ENCODE measurements around the gene DOCK2. TPM values are rescaled to one million over a fixed set of nuclear protein-coding genes. Genes with fewer than 3 reads are reported as not detected.

The DOCK2 gene
- polyA plus RNA-seq, 1 experiment = 2.0 TPM

GRCh38 chr5:169856571-169856970 lies 219.5 kb downstream of the DOCK2 start:
- TF ChIP-seq, protein P1, sequence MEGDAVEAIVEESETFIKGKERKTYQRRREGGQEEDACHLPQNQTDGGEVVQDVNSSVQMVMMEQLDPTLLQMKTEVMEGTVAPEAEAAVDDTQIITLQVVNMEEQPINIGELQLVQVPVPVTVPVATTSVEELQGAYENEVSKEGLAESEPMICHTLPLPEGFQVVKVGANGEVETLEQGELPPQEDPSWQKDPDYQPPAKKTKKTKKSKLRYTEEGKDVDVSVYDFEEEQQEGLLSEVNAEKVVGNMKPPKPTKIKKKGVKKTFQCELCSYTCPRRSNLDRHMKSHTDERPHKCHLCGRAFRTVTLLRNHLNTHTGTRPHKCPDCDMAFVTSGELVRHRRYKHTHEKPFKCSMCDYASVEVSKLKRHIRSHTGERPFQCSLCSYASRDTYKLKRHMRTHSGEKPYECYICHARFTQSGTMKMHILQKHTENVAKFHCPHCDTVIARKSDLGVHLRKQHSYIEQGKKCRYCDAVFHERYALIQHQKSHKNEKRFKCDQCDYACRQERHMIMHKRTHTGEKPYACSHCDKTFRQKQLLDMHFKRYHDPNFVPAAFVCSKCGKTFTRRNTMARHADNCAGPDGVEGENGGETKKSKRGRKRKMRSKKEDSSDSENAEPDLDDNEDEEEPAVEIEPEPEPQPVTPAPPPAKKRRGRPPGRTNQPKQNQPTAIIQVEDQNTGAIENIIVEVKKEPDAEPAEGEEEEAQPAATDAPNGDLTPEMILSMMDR (IDR thresholded peaks at IDR 0.05; ENCODE audit: insufficient read depth, low read depth, low read length) = no peak
- Histone ChIP-seq H3K4me3 (ENCODE audit: low read depth, low read length) (no peak overlapping the region), H3K36me3 (ENCODE audit: control insufficient read depth, insufficient read depth, low read length) (no peaks in the 10 kb centered on the region), H3K27me3 (ENCODE audit: control insufficient read depth, insufficient read depth, low read length) (no peaks in the 10 kb centered on the region)
- ChIA-PET POLR2A (no interaction called here), CTCF (no interaction called here)
- peak; percentile 76 for DNase-seq (ENCODE audit: low read depth)

GRCh38 chr5:169860585-169860984 lies 223.5 kb downstream of the DOCK2 start:
- Histone ChIP-seq H3K27me3 (ENCODE audit: control insufficient read depth, insufficient read depth, low read length) (no peaks in the 10 kb centered on the region), H3K4me3 (ENCODE audit: low read depth, low read length) (no peak overlapping the region), H3K36me3 (ENCODE audit: control insufficient read depth, insufficient read depth, low read length) (no peaks in the 10 kb centered on the region)
- DNase-seq (ENCODE audit: low read depth) = no peak
- CTCF ChIA-PET = interaction anchor here (1.2 to 1.6 kb wide), 2 partner anchors 120 to 164 kb away, joined by 3 to 15 read pairs; partner anchors contain the start of gene INSYN2B
- POLR2A ChIA-PET = no interaction called here
- TF ChIP-seq, protein P1 (IDR thresholded peaks at IDR 0.05; ENCODE audit: insufficient read depth, low read depth, low read length) = no peak

- CTCF ChIA-PET = interaction anchor here (0.6 to 1.6 kb wide), 4 partner anchors 11 to 165 kb away, joined by 3 to 15 read pairs (median 4); partner anchors contain the start of gene INSYN2B
- TF ChIP-seq, protein P1 (IDR thresholded peaks at IDR 0.05; ENCODE audit: insufficient read depth, low read depth, low read length) = no peak
- DNase-seq (ENCODE audit: low read depth) = no peak
- POLR2A ChIA-PET = interaction anchor here (0.6 kb wide), 1 partner anchor 117 kb away, joined by 7 read pairs; no protein-coding TSS in a partner anchor
- Histone ChIP-seq H3K27me3 (ENCODE audit: control insufficient read depth, insufficient read depth, low read length) (no peaks in the 10 kb centered on the region), H3K36me3 (ENCODE audit: control insufficient read depth, insufficient read depth, low read length) (no peaks in the 10 kb centered on the region), H3K4me3 (ENCODE audit: low read depth, low read length) (no peak overlapping the region)
Measured at GRCh38 chr5:169861433-169861832, 224.4 kb downstream of the DOCK2 start.

DNA sequence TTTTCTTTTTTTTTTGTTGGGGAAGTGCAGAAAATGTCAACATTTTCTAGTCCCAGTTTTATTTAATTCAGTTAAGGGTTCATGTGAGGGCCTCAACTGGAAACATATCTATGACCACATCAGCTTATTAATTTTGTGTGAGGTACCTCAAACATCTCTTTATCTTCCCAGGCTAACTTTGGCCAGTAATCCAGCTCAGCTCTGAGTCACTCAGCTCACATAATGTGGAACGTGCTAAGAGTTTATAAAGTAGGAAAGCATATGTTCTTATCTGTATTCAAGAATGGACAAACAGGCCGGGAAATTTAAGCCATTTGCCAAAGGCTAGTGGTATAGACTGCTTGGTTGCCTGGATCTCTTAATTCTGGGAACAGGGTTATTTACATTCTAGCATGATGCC lies 224.9 kb downstream of the DOCK2 start:
- DNase-seq (ENCODE audit: low read depth) = peak; percentile 82
- TF ChIP-seq, protein P1 (IDR thresholded peaks at IDR 0.05; ENCODE audit: insufficient read depth, low read depth, low read length) = no peak
- Histone ChIP-seq H3K4me3 (ENCODE audit: low read depth, low read length) (no peak overlapping the region), H3K36me3 (ENCODE audit: control insufficient read depth, insufficient read depth, low read length) (no peaks in the 10 kb centered on the region), H3K27me3 (ENCODE audit: control insufficient read depth, insufficient read depth, low read length) (no peaks in the 10 kb centered on the region)
- ChIA-PET CTCF (interaction anchor here (1.1 to 1.6 kb wide), 3 partner anchors 12 to 165 kb away, joined by 3 to 15 read pairs (median 3); partner anchors contain the start of gene INSYN2B), POLR2A (interaction anchor here (0.6 to 0.7 kb wide), 2 partner anchors 12 to 117 kb away, joined by 5 to 7 read pairs; no protein-coding TSS in a partner anchor)

GRCh38 chr5:169862391-169862811 lies 225.3 kb downstream of the DOCK2 start:
- Histone ChIP-seq H3K36me3 (ENCODE audit: control insufficient read depth, insufficient read depth, low read length) (no peaks in the 10 kb centered on the region), H3K4me3 (ENCODE audit: low read depth, low read length) (no peak overlapping the region), H3K27me3 (ENCODE audit: control insufficient read depth, insufficient read depth, low read length) (no peaks in the 10 kb centered on the region)
- TF ChIP-seq, protein P1 (IDR thresholded peaks at IDR 0.05; ENCODE audit: insufficient read depth, low read depth, low read length) = no peak
- CTCF ChIA-PET = interaction anchor here (1.1 kb wide), 1 partner anchor 12 kb away, joined by 3 read pairs; no protein-coding TSS in a partner anchor
- POLR2A ChIA-PET = interaction anchor here (0.7 kb wide), 1 partner anchor 11 kb away, joined by 5 read pairs; no protein-coding TSS in a partner anchor
- no peak for DNase-seq (ENCODE audit: low read depth)
